ENCODE results near the gene COL5A1.

COL5A1 gene

DNA sequence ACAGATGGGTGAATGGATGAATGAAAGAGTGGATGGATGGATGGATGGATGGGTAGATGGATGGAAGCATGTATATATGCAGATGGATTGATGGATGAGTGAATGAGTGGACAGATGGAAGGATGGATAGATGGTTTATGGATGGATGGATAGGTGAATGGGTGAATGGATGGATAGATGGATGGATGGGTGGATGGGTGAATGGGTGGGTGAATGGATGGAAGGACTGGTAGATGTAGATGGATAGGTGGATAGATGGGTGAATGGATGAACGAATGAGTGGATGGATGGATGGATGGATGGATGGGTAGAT, 85.1 kb downstream of the COL5A1 start:
- no peak overlapping the region for H3K4me3 ChIP-seq (ENCODE audit: low read length)
- no peak for DNase-seq (ENCODE audit: low read depth)
- TF ChIP-seq, protein P1, sequence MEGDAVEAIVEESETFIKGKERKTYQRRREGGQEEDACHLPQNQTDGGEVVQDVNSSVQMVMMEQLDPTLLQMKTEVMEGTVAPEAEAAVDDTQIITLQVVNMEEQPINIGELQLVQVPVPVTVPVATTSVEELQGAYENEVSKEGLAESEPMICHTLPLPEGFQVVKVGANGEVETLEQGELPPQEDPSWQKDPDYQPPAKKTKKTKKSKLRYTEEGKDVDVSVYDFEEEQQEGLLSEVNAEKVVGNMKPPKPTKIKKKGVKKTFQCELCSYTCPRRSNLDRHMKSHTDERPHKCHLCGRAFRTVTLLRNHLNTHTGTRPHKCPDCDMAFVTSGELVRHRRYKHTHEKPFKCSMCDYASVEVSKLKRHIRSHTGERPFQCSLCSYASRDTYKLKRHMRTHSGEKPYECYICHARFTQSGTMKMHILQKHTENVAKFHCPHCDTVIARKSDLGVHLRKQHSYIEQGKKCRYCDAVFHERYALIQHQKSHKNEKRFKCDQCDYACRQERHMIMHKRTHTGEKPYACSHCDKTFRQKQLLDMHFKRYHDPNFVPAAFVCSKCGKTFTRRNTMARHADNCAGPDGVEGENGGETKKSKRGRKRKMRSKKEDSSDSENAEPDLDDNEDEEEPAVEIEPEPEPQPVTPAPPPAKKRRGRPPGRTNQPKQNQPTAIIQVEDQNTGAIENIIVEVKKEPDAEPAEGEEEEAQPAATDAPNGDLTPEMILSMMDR (IDR thresholded peaks at IDR 0.05; ENCODE audit: insufficient read depth, low read depth, low read length, missing control alignments), result no peak

DNA sequence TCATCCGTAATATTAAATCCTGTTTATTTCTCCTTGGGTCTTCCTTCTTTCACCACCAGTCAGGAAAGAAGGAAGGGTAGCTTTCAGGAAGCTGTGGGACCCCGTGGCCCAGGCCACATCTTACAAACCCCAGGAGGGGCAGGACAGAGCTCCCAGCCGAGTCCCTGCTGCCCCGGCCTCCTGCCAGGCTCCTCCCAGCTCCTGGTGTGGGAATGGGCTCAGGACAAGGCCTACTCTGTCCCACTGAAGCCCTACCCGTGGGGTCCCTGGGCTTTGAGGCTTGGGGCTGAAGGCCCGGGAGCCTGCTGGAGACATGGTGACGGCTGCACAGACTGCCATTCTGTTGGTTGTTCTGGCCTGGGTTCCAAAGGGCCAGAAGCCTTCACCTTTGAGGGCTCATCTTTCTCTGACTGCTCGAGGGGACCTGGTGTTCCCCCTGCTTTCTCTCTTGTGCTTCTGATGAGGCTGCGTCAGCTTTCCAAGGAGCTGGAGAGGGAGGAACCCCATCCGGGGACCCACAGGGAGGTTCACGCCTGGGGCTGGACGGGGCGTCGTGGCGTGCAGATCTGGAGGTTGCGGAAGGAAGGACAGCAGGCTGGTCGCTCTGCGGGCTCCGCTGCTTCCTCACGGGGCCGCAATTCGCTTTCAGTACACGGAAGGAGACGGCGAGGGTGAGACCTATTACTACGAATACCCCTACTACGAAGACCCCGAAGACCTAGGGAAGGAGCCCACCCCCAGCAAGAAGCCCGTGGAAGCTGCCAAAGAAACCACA, 86.6 kb downstream of the COL5A1 start:
- DNase-seq (ENCODE audit: low read depth), result no peak
- TF ChIP-seq, protein P1 (IDR thresholded peaks at IDR 0.05; ENCODE audit: insufficient read depth, low read depth, low read length, missing control alignments), result no peak
- H3K4me3 ChIP-seq (ENCODE audit: low read length), result no peak overlapping the region

DNA sequence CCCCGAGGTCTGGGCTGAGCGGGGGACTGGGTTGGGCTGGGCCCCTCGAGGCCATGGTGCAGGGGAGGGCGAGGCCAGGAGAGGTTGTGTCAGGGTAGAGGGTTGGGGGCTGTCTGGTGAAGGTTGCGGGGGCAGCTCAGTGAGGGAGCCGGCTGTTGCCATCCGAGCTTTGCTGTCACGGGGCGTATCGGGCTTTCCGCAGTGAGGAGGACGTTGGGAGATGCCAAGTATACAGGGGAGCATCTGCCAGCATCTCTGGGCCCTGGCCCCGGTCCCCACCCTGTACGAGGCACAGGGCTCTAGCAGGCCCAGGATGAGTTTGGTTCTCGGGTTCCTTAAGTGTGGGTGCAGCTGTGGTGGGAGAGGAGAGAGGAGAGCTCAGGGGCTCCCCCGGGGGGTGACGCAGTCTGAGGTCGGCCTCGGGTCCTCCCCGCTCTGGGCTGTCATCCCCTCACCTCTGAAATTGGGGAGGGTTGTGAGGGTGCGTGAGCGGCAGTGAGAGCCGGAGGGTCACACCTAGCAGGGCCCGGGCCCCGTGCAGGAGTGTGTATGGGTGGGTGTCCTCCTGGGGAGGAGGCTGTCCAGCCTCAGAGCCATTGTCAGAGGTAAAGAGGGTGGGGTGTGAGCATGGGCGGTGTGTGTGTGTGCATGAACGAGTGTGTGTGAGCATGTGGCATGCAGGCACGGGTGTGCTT, 87.3 kb downstream of the COL5A1 start:
- no peak overlapping the region for H3K4me3 ChIP-seq (ENCODE audit: low read length)
- DNase-seq (ENCODE audit: low read depth), result no peak
- TF ChIP-seq, protein P1 (IDR thresholded peaks at IDR 0.05; ENCODE audit: insufficient read depth, low read depth, low read length, missing control alignments), result no peak

DNA sequence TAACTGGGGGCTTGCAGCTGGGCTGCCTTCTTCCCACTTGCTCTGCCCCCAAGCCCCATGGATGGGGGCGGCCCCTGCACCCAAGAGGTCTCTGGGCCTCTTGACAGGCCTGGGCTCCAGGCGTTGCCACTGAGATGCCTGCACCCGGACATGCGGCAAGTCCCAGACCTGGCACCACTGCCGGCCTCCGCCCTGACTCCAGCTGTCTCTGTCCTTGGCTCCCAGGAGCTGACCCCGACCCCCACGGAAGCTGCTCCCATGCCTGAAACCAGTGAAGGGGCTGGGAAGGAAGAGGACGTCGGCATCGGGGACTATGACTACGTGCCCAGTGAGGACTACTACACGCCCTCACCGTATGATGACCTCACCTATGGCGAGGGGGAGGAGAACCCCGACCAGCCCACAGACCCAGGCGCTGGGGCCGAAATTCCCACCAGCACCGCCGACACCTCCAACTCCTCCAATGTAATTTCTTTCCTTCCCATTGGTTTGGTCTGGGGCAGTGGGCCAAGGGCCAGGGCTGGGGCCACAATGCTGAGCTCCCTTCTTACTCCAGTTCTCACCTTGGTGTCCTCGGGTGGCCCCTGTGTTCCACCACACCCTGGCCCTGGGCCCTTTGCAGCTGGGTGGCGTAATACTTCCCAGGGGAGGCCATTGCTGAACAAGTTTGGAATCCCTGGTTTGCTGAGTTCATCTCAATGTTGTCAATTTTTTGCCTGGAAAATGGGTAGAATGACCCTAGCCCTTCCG, 88.6 kb downstream of the COL5A1 start:
- no peak overlapping the region for H3K4me3 ChIP-seq (ENCODE audit: low read length)
- no peak for DNase-seq (ENCODE audit: low read depth)
- TF ChIP-seq, protein P1 (IDR thresholded peaks at IDR 0.05; ENCODE audit: insufficient read depth, low read depth, low read length, missing control alignments), result no peak

DNA sequence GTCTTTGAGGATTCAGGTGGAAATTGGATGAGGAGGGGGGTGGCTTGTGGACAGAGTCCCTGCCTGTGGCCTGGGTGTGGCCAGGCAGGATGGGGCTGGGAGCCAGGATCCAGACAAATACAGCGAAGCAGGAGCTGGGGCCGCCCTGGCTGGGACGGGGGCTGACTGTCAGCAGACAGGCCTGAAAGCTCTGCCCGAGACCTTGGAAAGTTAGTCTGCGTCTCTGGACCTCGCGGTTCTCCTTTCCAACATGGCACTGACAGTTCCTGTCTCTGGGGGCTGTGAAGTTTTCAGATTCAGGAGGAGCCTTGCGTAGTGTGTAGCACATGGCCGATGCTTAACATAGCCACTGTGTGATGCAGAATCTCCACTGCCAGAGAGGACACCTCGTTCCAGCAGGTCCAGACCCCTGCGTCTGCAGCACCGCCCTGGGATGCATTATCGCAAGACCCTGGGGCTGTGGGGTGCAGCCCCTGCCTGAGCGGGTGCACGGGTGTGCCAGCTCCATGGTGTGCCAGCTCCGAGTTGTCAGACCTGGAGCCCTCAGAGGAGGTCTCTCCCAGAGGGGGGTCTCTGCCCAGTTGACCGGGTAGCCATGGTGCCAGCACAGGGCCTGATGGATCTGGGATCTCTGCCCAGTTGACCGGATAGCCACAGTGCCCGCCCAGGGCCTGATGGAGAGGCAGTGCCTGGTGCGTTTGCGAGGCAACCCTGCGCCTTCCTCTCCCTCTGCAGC, 89.3 kb downstream of the COL5A1 start:
- DNase-seq (ENCODE audit: low read depth), result no peak
- TF ChIP-seq, protein P1 (IDR thresholded peaks at IDR 0.05; ENCODE audit: insufficient read depth, low read depth, low read length, missing control alignments), result no peak
- H3K4me3 ChIP-seq (ENCODE audit: low read length), result no peak overlapping the region

DNA sequence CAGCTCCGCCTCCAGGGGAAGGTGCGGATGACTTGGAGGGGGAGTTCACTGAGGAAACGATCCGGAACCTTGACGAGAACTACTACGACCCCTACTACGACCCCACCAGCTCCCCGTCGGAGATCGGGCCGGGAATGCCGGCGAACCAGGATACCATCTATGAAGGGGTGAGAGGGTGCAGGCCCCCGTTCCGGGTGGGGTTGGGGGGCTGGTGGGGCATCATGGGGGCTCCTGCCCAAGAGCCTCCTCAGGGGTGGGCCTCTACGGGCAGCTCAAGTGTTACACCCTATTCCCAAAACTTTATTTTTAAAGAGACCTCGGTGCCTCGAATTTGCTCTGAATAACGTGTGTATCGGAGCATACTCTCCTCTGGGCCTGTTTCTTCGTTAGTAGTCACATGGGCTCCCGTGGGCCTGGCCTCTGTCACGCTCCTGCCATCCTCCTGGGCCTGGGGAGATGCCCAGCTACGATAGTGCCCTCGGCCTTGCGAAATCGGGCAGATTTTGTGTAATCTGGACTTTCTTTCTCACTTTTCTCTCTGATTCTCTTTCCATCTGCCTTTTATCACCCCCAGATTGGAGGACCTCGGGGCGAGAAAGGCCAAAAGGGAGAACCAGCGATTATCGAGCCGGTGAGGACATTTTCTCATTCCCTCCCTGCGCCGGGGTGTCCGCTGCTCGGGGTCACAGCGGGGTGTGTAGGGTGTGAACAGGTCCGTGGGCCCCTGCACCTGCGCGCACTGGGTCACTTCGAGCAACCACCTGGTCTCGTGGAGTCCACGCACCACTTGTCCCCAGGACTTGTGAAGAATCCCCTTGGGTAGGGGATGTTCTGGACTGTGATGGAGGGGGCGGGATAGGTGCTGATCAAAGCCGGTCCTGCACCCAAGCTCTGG, 90.1 kb downstream of the COL5A1 start:
- TF ChIP-seq, protein P1 (IDR thresholded peaks at IDR 0.05; ENCODE audit: insufficient read depth, low read depth, low read length, missing control alignments), result no peak
- no peak overlapping the region for H3K4me3 ChIP-seq (ENCODE audit: low read length)
- DNase-seq (ENCODE audit: low read depth), result no peak
